KMS-11 (cell line): Measurements from ENCODE around the gene MRPL58.
"Not testable (repeated sequence)": the region's sequence is repeated elsewhere in the genome, so short reads cannot be mapped to it uniquely, and the experiment has no call there.

ENCODE experiments used
- H2AFZ ChIP-seq: fragments of 200-600 bp; sonication (generic); 2 replicates; pipeline ENCODE4 v1.6.1; 2016; ENCODE audit warnings: antibody characterized with exemption, mixed run types, low read depth
- H3K27ac ChIP-seq: fragments of 200-600 bp; sonication (generic); 2 replicates; pipeline ENCODE4 v1.6.1; 2016; ENCODE audit warnings: mild to moderate bottlenecking, mixed run types
- H3K27me3 ChIP-seq: fragments of 200-600 bp; sonication (generic); 2 replicates; pipeline ENCODE4 v1.6.1; 2017; ENCODE audit warnings: mild to moderate bottlenecking, low read depth, mixed run types, moderate library complexity; ENCODE audit not compliant: insufficient read depth
- H3K36me3 ChIP-seq: fragments of 200-600 bp; sonication (generic); 2 replicates; pipeline ENCODE4 v1.6.1; 2017; ENCODE audit warnings: mild to moderate bottlenecking, mixed run types; ENCODE audit not compliant: insufficient read depth
- H3K4me1 ChIP-seq: fragments of 200-600 bp; sonication (generic); 2 replicates; pipeline ENCODE4 v1.6.1; 2016; ENCODE audit warnings: mild to moderate bottlenecking, low read depth, mixed run types; ENCODE audit not compliant: poor library complexity, severe bottlenecking
- H3K4me2 ChIP-seq: fragments of 200-600 bp; sonication (generic); 2 replicates; pipeline ENCODE4 v1.7.0; 2016; ENCODE audit warnings: mild to moderate bottlenecking, mixed run types
- H3K4me3 ChIP-seq: fragments of 200-600 bp; sonication (generic); IDR thresholded peaks from 2 replicates; pipeline ENCODE4 v1.6.1; 2017; ENCODE audit warnings: low read depth, low read length, mixed read lengths; ENCODE audit not compliant: insufficient read depth
- H3K79me2 ChIP-seq: fragments of 200-600 bp; sonication (generic); 2 replicates; pipeline ENCODE4 v1.6.1; 2016; ENCODE audit warnings: low read depth, mixed run types; ENCODE audit not compliant: insufficient read depth
- H3K9ac ChIP-seq: fragments of 200-600 bp; sonication (generic); 2 replicates; pipeline ENCODE4 v1.6.1; 2016; ENCODE audit warnings: mild to moderate bottlenecking, mixed run types
- H4K20me1 ChIP-seq: fragments of 200-600 bp; sonication (generic); 2 replicates; pipeline ENCODE4 v1.6.1; 2016; ENCODE audit warnings: mild to moderate bottlenecking, mixed run types; ENCODE audit not compliant: insufficient read depth
- CTCF ChIP-seq: fragments of 200-600 bp; sonication (generic); conservative IDR thresholded peaks from 2 replicates; pipeline ENCODE4 v1.6.1; 2017; ENCODE audit warnings: low read depth, mild to moderate bottlenecking, antibody characterized with exemption, low read length, moderate library complexity, mixed read lengths

Gene MRPL58

GRCh38 chr17:75034236-75034908 lies 21.9 kb downstream of the MRPL58 start:
- Histone ChIP-seq H2AFZ (peak overlapping the region; percentile 70), H3K9ac (peak overlapping the region; percentile 95), H3K4me2 (peak overlapping the region; percentile 95), H3K36me3 (no peaks in the 10 kb centered on the region), H3K27me3 (no peaks in the 10 kb centered on the region), H3K79me2 (no peaks in the 10 kb centered on the region), H3K4me3 (no peak overlapping the region), H3K27ac (peak overlapping the region; percentile 90), H3K4me1 (peaks cover 24% of the 10 kb centered on the region), H4K20me1 (no peaks in the 10 kb centered on the region)
- 0 out of 2 replicates have a peak, but pooled peaks have one; percentile 14 for TF ChIP-seq CTCF

- H3K4me1 ChIP-seq, result peaks cover 31% of the 10 kb centered on the region
- TF ChIP-seq CTCF, result no peak
- no peaks in the 10 kb centered on the region for H3K36me3 ChIP-seq
- H3K79me2 ChIP-seq, result no peaks in the 10 kb centered on the region
- no peak overlapping the region for H3K4me3 ChIP-seq
- H3K27ac ChIP-seq, result no peak overlapping the region
- H2AFZ ChIP-seq, result no peak overlapping the region
- H3K9ac ChIP-seq, result no peak overlapping the region
- H3K4me2 ChIP-seq, result no peak overlapping the region
- H4K20me1 ChIP-seq, result no peaks in the 10 kb centered on the region
- no peaks in the 10 kb centered on the region for H3K27me3 ChIP-seq
These were observed 24.3 kb downstream of the MRPL58 start for GRCh38 chr17:75036643-75037268.

GRCh38 chr17:75039238-75039637 lies 26.8 kb downstream of the MRPL58 start:
- Histone ChIP-seq H3K79me2 (no peaks in the 10 kb centered on the region), H3K27me3 (no peaks in the 10 kb centered on the region), H4K20me1 (no peaks in the 10 kb centered on the region), H3K4me2 (no peak overlapping the region), H3K27ac (no peak overlapping the region), H3K4me1 (peaks cover 20% of the 10 kb centered on the region), H2AFZ (no peak overlapping the region), H3K9ac (no peak overlapping the region), H3K36me3 (no peaks in the 10 kb centered on the region), H3K4me3 (no peak overlapping the region)
- TF ChIP-seq CTCF, result no peak

GRCh38 chr17:75041656-75042280 lies 29.3 kb downstream of the MRPL58 start:
- TF ChIP-seq CTCF, result no peak
- Histone ChIP-seq H3K79me2 (peaks cover 20% of the 10 kb centered on the region; the same call in 1 of the 2 replicates), H3K36me3 (no peaks in the 10 kb centered on the region), H3K27ac (no peak overlapping the region), H3K4me1 (peaks cover 23% of the 10 kb centered on the region), H2AFZ (no peak overlapping the region), H4K20me1 (no peaks in the 10 kb centered on the region), H3K4me3 (no peak overlapping the region), H3K4me2 (no peak overlapping the region), H3K27me3 (no peaks in the 10 kb centered on the region), H3K9ac (no peak overlapping the region)

GRCh38 chr17:75043789-75044188 lies 31.3 kb downstream of the MRPL58 start:
- H2AFZ ChIP-seq, H3K36me3 ChIP-seq, H3K27ac ChIP-seq, H3K9ac ChIP-seq, H3K4me2 ChIP-seq, H3K4me3 ChIP-seq, H4K20me1 ChIP-seq, H3K27me3 ChIP-seq: not testable (repeated sequence)
- Histone ChIP-seq H3K79me2 (peaks cover 30% of the 10 kb centered on the region; the same call in 1 of the 2 replicates), H3K4me1 (peaks cover 31% of the 10 kb centered on the region)
